ENCODE data around the gene FKBP5. TPM values are rescaled to one million over a fixed set of nuclear protein-coding genes. Genes with fewer than 3 reads are reported as not detected.

FKBP5 gene
- total and polyA plus RNA-seq, 3 donors from 2014 or later = 86.8 to 185 (median 156) TPM

DNA sequence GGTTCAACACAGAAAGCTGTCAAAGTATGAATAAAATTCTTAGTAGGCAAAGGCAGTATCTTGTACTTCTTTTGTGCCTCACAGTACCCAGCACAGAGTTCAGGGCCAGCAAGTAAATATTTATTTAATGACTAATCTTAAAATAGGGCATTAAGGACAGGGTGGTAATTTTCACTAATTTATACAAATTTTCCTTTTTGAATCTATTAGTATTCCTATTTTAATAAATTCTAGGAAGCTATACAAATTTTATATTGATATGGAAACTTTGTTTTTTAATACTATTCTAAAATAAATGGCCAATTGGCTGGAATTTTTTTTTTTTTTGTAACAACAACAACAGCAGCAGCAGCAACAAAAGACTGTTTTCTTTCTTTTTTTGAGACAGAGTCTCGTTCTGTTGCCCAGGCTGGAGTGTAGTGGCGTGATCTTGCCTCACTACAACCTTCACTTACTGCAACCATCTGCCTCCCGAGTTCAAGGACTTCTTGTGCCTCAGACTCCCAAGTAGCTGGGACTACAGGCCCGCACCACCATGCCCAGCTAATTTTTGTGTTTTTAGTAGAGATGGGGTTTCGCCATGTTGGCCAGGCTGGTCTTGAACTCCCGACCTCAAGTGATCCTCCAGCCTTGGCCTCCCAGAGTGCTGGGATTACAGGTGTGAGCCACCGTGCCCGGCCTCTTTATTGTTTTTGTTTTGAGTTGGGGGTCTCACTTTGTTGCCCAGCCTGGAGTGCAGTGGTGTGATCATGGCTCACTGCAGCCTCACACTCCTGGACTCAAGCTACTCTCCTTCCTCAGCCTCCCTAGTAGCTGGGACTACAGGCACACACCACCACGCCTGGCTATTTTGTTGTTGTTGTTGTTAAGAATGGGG is 85.2 kb downstream of the FKBP5 start:
- H3K27me3 ChIP-seq = no peaks in the 10 kb centered on the region
- DNase-seq = no peak
- TF ChIP-seq POLR2A (IDR thresholded peaks at IDR 0.05) (no peak), CTCF (IDR thresholded peaks at IDR 0.05) (no peak)
- no peak overlapping the region for H3K4me3 ChIP-seq
- no peaks in the 10 kb centered on the region for H3K36me3 ChIP-seq (ENCODE audit: low read depth, missing control alignments)
- intact Hi-C loops (cut with DNase I; ENCODE audit: low total_unique reads) = loop anchor here (5.0 kb wide), 2 partner anchors 84 to 124 kb away; partner anchors contain the start of gene FKBP5
- H3K4me1 ChIP-seq = peaks cover 56% of the 10 kb centered on the region
- no peaks in the 10 kb centered on the region for H3K9me3 ChIP-seq
- 75 to 77% methylated on average over 8 to 9 of the region's 9 CpGs for WGBS, 2 donors
- H3K27ac ChIP-seq = peak overlapping the region; percentile 96 to 97

DNA sequence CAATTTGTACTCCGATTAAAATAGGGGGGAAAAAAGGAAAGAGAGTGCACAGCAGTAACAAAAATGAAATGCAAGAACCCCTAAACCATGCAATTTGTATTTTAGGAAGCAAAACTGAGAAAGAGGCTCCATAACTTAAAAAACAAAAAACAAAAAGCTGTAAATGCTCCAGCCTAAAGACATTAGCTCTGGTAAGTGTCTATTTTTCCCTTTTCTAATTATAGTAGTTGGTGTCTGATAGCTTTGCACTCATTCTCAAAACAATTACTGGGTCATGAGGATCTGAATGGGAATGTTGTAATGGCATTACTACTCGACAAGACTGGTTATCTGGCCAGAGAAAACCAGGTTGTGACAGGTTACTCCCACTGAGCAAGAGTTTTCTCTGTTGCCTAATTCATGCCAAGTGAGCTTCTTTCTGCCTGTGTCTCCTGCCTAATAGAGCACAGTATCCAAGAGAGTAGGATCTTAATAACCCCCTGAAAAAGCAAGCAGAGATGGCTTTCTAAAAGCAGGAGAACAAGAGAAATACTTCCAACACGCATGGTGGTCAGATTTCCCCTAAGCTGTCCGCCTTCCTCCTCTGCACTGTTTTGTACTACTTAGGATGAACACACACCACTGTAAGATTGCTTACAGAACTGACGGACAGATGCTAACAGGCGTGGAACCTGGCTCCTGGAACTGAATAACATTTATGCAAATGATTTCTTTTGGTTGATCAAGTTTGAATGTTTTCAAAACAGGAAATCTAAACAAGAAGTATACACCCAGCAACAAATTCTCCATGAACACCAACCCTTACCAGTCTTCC is 86.4 kb downstream of the FKBP5 start:
- Histone ChIP-seq H3K4me3 (no peak overlapping the region), H3K27ac (peak overlapping the region; percentile 96 to 97), H3K9me3 (no peaks in the 10 kb centered on the region), H3K4me1 (peaks cover 56% of the 10 kb centered on the region), H3K36me3 (ENCODE audit: low read depth, missing control alignments) (no peaks in the 10 kb centered on the region), H3K27me3 (no peaks in the 10 kb centered on the region)
- intact Hi-C loops (cut with DNase I; ENCODE audit: low total_unique reads) = loop anchor here (5.0 kb wide), 2 partner anchors 85 to 125 kb away; partner anchors contain the start of gene FKBP5
- no peak for TF ChIP-seq CTCF (IDR thresholded peaks at IDR 0.05)
- DNase-seq = no peak
- WGBS, 2 donors = 27 to 47% methylated on average over 6 of the region's 6 CpGs

DNA sequence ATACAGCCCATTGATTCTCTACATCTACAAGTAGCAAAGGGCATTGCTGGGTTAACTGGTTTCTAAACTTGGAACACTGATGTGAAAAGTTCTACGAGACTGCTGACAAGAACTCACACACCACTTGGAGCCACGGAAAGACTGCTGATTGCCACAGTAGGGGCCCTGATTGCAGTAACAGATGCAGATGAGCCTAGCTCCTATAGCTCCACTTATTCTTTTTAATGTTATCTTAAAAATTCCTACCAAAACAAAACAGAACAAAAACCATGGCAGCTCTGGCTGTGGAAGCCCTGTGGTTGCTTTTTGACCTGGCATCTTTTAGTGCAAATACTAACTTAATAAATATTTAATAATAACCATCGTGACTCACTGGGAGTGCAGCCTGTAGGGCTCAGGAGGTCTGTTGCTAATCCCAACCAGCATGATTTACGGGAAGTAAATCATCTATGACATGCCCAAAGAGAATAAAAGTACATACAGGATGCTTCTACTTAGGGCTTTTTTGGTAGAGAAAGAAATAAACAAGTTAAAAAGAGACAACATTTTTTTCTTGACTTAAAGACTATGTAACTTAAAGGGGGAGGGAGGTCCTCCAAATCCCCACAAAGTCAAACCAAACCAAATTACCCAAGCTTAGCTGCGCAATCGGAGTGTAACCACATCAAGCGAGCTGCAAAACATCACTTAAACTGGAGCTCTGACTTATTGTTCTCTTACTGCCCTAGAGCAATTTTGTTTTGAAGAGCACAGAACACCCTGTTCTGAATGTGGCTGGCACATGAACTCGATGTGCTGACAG is 87.2 kb downstream of the FKBP5 start:
- Histone ChIP-seq H3K36me3 (ENCODE audit: low read depth, missing control alignments) (no peaks in the 10 kb centered on the region), H3K9me3 (no peaks in the 10 kb centered on the region), H3K4me1 (peaks cover 63% of the 10 kb centered on the region), H3K27me3 (no peaks in the 10 kb centered on the region), H3K4me3 (no peak overlapping the region), H3K27ac (peak overlapping the region; percentile 96 to 97)
- no peak for TF ChIP-seq POLR2A (IDR thresholded peaks at IDR 0.05)
- TF ChIP-seq CTCF (IDR thresholded peaks at IDR 0.05) = no peak
- peak; percentile 77 for DNase-seq
- intact Hi-C loops (cut with DNase I; ENCODE audit: low total_unique reads) = loop anchor here (5.0 kb wide), 2 partner anchors 86 to 126 kb away; partner anchors contain the start of gene FKBP5
- WGBS, 2 donors = 21 to 24% methylated on average over 8 of the region's 8 CpGs

GRCh38 chr6:35600659-35601125 is 88.0 kb downstream of the FKBP5 start:
- Histone ChIP-seq H3K36me3 (ENCODE audit: low read depth, missing control alignments) (no peaks in the 10 kb centered on the region), H3K27me3 (no peaks in the 10 kb centered on the region), H3K9me3 (no peaks in the 10 kb centered on the region), H3K27ac (peak overlapping the region; percentile 96 to 97), H3K4me3 (no peak overlapping the region), H3K4me1 (peaks cover 63% of the 10 kb centered on the region)
- intact Hi-C loops (cut with DNase I; ENCODE audit: low total_unique reads) = loop anchor here (5.0 kb wide), 2 partner anchors 87 to 127 kb away; partner anchors contain the start of gene FKBP5
- TF ChIP-seq POLR2A (IDR thresholded peaks at IDR 0.05) (no peak), CTCF (IDR thresholded peaks at IDR 0.05) (no peak)
- 24 to 27% methylated on average over 1 of the region's 1 CpG for WGBS, 2 donors
- no peak for DNase-seq

Data from testis (tissue), 3 donors.